HCT116 (cell line): Measurements from ENCODE around the gene HCST. TPM values are rescaled to one million over a fixed set of nuclear protein-coding genes. Genes with fewer than 3 reads are reported as not detected.

Source experiments
- ATAC-seq: fragments of 200-7000 bp; cut with Tn5 transposase; 2 replicates; pipeline ENCODE4 v1.9.1; 2020; ENCODE audit warnings: mild to moderate bottlenecking, moderate library complexity
- BruUV-seq: library from RNA; stranded (reverse); fragments of 400-500 nt; replicated peaks from 2 replicates; lab custom pipeline; 2021; lab: Mats Ljungman, UMichigan
- CTCF ChIA-PET: fragments of 300-600 bp; sonication (Branson Sonifier 250); formaldehyde crosslinking; loops from one replicate; lab custom pipeline; 2021; ENCODE audit warnings: antibody characterized with exemption; lab: Charles Lee
- POLR2A ChIA-PET: fragments of 300-600, 350-600 bp; sonication (Branson Sonifier 250); formaldehyde crosslinking; loops from one replicate; lab custom pipeline; 2021; ENCODE audit warnings: antibody characterized with exemption; lab: Charles Lee
- RAD21 ChIA-PET, 2 experiments: fragments of 300-600 bp; sonication (Branson Sonifier 250); formaldehyde crosslinking; loops; one replicate each; lab custom pipeline; 2023; ENCODE audit warnings: low total read pairs in 2 of 2; ENCODE audit not compliant: uncharacterized antibody in 2 of 2, unreplicated experiment in 2 of 2, low non-redundant PET in 1 of 2; lab: Charles Lee
- DNase-seq: peaks from one replicate; pipeline ENCODE4 v3.0.0-alpha.2; 2010; ENCODE audit warnings: low read depth, low spot score
- H2AFZ ChIP-seq: fragments of 200-600 bp; shearing (Covaris generic), sonication (generic); 2 replicates; pipeline ENCODE4 v1.6.1; 2017; ENCODE audit warnings: low read depth, mixed run types, mixed read lengths, antibody characterized with exemption, low read length; ENCODE audit not compliant: poor library complexity, severe bottlenecking
- H3K27ac ChIP-seq: 2 replicates; pipeline ENCODE4 v1.5.1; 2012; ENCODE audit warnings: low read depth, low read length
- H3K27me3 ChIP-seq: fragments of 200-600 bp; sonication (generic); 2 replicates; pipeline ENCODE4 v1.6.1; 2016; ENCODE audit warnings: mixed run types, low read length, mixed read lengths; ENCODE audit not compliant: insufficient read depth
- H3K36me3 ChIP-seq, 2 experiments: fragments of 200-500 bp in 1 of 2; fragments of 200-600 bp in 1 of 2; sonication (Bioruptor generic) in 1 of 2; sonication (generic) in 1 of 2; 2 replicates each; pipeline versions ENCODE4 v1.5.1 to v1.6.1; 2014 to 2016; ENCODE audit warnings: low read length in 2 of 2, inconsistent platforms in 1 of 2, mixed read lengths in 1 of 2, mixed run types in 1 of 2; ENCODE audit not compliant: insufficient read depth in 2 of 2, control insufficient read depth in 1 of 2
- H3K4me1 ChIP-seq, 2 experiments: fragments of 200-600 bp in 1 of 2; sonication (generic) in 1 of 2; 2 replicates each; pipeline versions ENCODE4 v1.5.1 to v1.6.1; 2012 to 2017; ENCODE audit warnings: low read length in 2 of 2, inconsistent platforms in 1 of 2, mild to moderate bottlenecking in 1 of 2, mixed read lengths in 1 of 2, mixed run types in 1 of 2, moderate library complexity in 1 of 2; ENCODE audit not compliant: insufficient read depth in 2 of 2, control insufficient read depth in 1 of 2
- H3K4me2 ChIP-seq: fragments of 200-600 bp; sonication (generic); 2 replicates; pipeline ENCODE4 v1.6.1; 2017; ENCODE audit warnings: mixed run types, low read length, mixed read lengths
- H3K4me3 ChIP-seq, 2 experiments: fragments of 200-600 bp in 1 of 2; sonication (generic) in 1 of 2; replicated peaks in 1 of 2; 2 replicates each; pipeline ENCODE4 v1.5.1; 2011 to 2016; ENCODE audit warnings: low read length in 2 of 2, control low read depth in 1 of 2, low read depth in 1 of 2, mild to moderate bottlenecking in 1 of 2, mixed read lengths in 1 of 2, mixed run types in 1 of 2
- H3K79me2 ChIP-seq: fragments of 200-600 bp; sonication (generic); 2 replicates; pipeline ENCODE4 v1.6.1; 2017; ENCODE audit warnings: mild to moderate bottlenecking, mixed run types, low read length, moderate library complexity, mixed read lengths; ENCODE audit not compliant: insufficient read depth
- H3K9ac ChIP-seq: fragments of 200-600 bp; sonication (generic); 2 replicates; pipeline ENCODE4 v1.6.1; 2016; ENCODE audit warnings: low read length, mixed read lengths
- H3K9me2 ChIP-seq: fragments of 200-600 bp; sonication (generic), shearing (Covaris generic); 2 replicates; pipeline ENCODE4 v1.6.1; 2017; ENCODE audit warnings: mixed run types, mild to moderate bottlenecking, moderate library complexity; ENCODE audit not compliant: insufficient read depth
- H3K9me3 ChIP-seq, 2 experiments: fragments of 200-500 bp in 1 of 2; fragments of 200-600 bp in 1 of 2; sonication (Bioruptor generic) in 1 of 2; sonication (generic) in 1 of 2; 2 replicates each; pipeline ENCODE4 v1.6.1; 2014 to 2017; ENCODE audit warnings: low read length in 2 of 2, mixed read lengths in 2 of 2, inconsistent platforms in 1 of 2, low read depth in 1 of 2, mild to moderate bottlenecking in 1 of 2, mixed run types in 1 of 2, moderate library complexity in 1 of 2; ENCODE audit not compliant: control insufficient read depth in 1 of 2, insufficient read depth in 1 of 2
- H4K20me1 ChIP-seq: fragments of 200-600 bp; sonication (generic), shearing (Covaris generic); 2 replicates; pipeline ENCODE4 v1.6.1; 2017; ENCODE audit warnings: mixed run types, mild to moderate bottlenecking, moderate library complexity; ENCODE audit not compliant: insufficient read depth
- ATF3 ChIP-seq: IDR thresholded peaks from 2 replicates; pipeline ENCODE4 v1.6.1; 2012
- CBX3 ChIP-seq: IDR thresholded peaks from 2 replicates; pipeline ENCODE4 v1.6.1; 2012; ENCODE audit warnings: low read depth
- CEBPB ChIP-seq: IDR thresholded peaks from 2 replicates; pipeline ENCODE4 v1.6.1; 2012; ENCODE audit warnings: low read depth
- EGR1 ChIP-seq: IDR thresholded peaks from 2 replicates; pipeline ENCODE4 v1.6.1; 2012; ENCODE audit warnings: low read depth
- EZH2 ChIP-seq: fragments of 200-600 bp; sonication (generic); IDR thresholded peaks from 2 replicates; pipeline ENCODE4 v1.6.1; 2017; ENCODE audit warnings: antibody characterized with exemption, mixed run types
- POLR2A ChIP-seq: IDR thresholded peaks from 2 replicates; pipeline ENCODE4 v1.7.0; 2011; ENCODE audit warnings: borderline replicate concordance; ENCODE audit not compliant: insufficient read depth, insufficient read length; ENCODE audit errors: extremely low read depth
- SIN3A ChIP-seq: IDR thresholded peaks from 2 replicates; pipeline ENCODE4 v1.6.1; 2012; ENCODE audit warnings: low read depth
- SRF ChIP-seq: IDR thresholded peaks from 2 replicates; pipeline ENCODE4 v1.6.1; 2012; ENCODE audit warnings: low read depth
- ZBTB33 ChIP-seq: IDR thresholded peaks from 2 replicates; pipeline ENCODE4 v1.6.1; 2011; ENCODE audit warnings: mild to moderate bottlenecking, low read length, moderate library complexity; ENCODE audit not compliant: insufficient replicate concordance; ENCODE audit errors: extremely low read depth
- ZFX ChIP-seq: fragments of 450-650 bp; IDR thresholded peaks from 2 replicates; pipeline ENCODE4 v1.6.1; 2017
- ZNF274 ChIP-seq: fragments of 200-500 bp; sonication (Bioruptor generic); IDR thresholded peaks from 2 replicates; pipeline ENCODE4 v1.6.1; 2014; ENCODE audit warnings: mild to moderate bottlenecking, low read depth, low read length, inconsistent platforms
- intact Hi-C: fragments of 100-400 bp; cut with micrococcal nuclease; formaldehyde crosslinking; loops from 2 replicates; pipeline ENCODE4 v1.10.0; 2022
- total RNA-seq: library from RNA; stranded (reverse); gene quantifications from one replicate; pipeline ENCODE4 v1.2.1, GENCODE V29; 2021; ENCODE audit not compliant: unreplicated experiment

Gene HCST
- total RNA-seq, 1 experiment from 2014 or later = 1.2 TPM

GRCh38 chr19:35872180-35872579, 30.1 kb upstream of the HCST start:
- DNase-seq (no peak), ATAC-seq (no peak)
- Histone ChIP-seq H3K4me3 (no peak overlapping the region), H3K27me3 (no peaks in the 10 kb centered on the region), H3K36me3 (no peaks in the 10 kb centered on the region), H3K9me3 (no peaks in the 10 kb centered on the region), H4K20me1 (no peaks in the 10 kb centered on the region), H3K4me1 (peaks cover 15 to 30% of the 10 kb centered on the region in 2 experiments; a peak in 3 of 4 replicates), H2AFZ (no peak overlapping the region), H3K9me2 (no peaks in the 10 kb centered on the region), H3K4me2 (no peak overlapping the region), H3K9ac (no peak overlapping the region), H3K27ac (no peak overlapping the region), H3K79me2 (no peaks in the 10 kb centered on the region)
- RAD21 ChIA-PET = no interaction called here
- TF ChIP-seq POLR2A (no peak), CEBPB (no peak), EZH2 (no peak), ZFX (no peak), SRF (no peak), ZBTB33 (no peak), ATF3 (no peak), CBX3 (no peak)
- intact Hi-C loops = no loop called here
- CTCF ChIA-PET = no interaction called here
- POLR2A ChIA-PET = no interaction called here
- no TSS peak for BruUV-seq

- no peak overlapping the region for H3K4me3 ChIP-seq
- no peak overlapping the region for H2AFZ ChIP-seq
- no peak for ATAC-seq
- H3K9ac ChIP-seq = no peak overlapping the region
- ChIA-PET CTCF (no interaction called here), POLR2A (no interaction called here), RAD21 (no interaction called here)
- no peak for TF ChIP-seq ZNF274
- TF ChIP-seq EGR1 = no peak
- no peak for TF ChIP-seq SIN3A
- peaks cover 4 to 16% of the 10 kb centered on the region in 2 experiments; a peak in 3 of 4 replicates for H3K4me1 ChIP-seq
- no peak for DNase-seq
- no peaks in the 10 kb centered on the region for H4K20me1 ChIP-seq
- no peak overlapping the region for H3K27ac ChIP-seq
- BruUV-seq = no TSS peak
- no peaks in the 10 kb centered on the region for H3K79me2 ChIP-seq
- no peaks in the 10 kb centered on the region for H3K9me3 ChIP-seq
- no peaks in the 10 kb centered on the region for H3K27me3 ChIP-seq
- intact Hi-C loops = no loop called here
- H3K4me2 ChIP-seq = no peak overlapping the region
- H3K36me3 ChIP-seq = no peaks in the 10 kb centered on the region; a peak in 1 of 4 replicates
- H3K9me2 ChIP-seq = no peaks in the 10 kb centered on the region
Observed at GRCh38 chr19:35874392-35874930, 27.9 kb upstream of the HCST start.
